HG02943 (cell line): Measurements from ENCODE around the gene ATF5.
"Not testable (repeated sequence)": the region's sequence is repeated elsewhere in the genome, so short reads cannot be mapped to it uniquely, and the experiment has no call there.

ENCODE experiments used
- ATAC-seq: cut with Tn5 transposase; IDR thresholded peaks from one replicate; pipeline ENCODE4 v1.9.1; 2021; ENCODE audit warnings: mild to moderate bottlenecking, low read depth, moderate library complexity; ENCODE audit not compliant: unreplicated experiment

Gene ATF5

GRCh38 chr19:49940482-49940791, 11.4 kb downstream of the ATF5 start:
- no peak for ATAC-seq

DNA sequence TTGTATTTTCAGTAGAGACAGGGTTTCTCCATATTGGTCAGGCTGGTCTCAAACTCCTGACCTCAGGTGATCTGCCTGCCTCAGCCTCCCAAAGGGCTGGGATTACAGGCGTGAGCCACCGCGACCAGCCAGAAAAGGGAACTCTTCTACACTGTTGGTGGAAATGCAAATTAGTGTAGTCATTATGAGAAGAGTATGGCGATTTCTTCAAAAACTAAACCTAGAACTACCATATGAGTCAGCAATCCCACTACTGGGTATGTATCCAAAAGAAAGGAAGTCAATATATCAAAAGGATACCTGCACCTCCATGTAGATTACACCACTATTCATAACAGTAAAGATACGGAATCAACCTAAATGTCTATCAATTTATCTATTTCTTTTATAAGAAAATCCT, 15.6 kb downstream of the ATF5 start:
- ATAC-seq = not testable (repeated sequence)

DNA sequence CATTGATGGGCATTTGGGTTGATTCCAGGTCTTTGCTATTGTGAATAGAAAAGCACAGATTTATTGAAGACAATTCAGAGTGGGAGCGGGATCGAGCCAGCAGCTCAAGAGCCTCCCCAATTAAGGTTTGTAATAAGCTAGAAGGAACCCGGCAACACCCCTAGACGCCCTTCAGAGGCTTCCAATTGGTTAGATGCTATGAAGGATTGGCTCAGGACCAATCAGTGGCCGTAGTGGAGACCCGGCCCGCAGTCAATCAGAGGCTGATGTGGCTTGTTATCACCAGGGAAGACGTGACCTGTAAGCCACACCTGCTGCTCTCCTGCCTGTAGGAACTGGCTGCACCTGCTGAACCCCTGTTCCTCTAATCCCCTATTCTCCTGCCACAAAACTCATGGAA, 17.4 kb downstream of the ATF5 start:
- no peak for ATAC-seq

- no peak for ATAC-seq
These were observed 21.0 kb downstream of the ATF5 start for GRCh38 chr19:49949742-49950589.

DNA sequence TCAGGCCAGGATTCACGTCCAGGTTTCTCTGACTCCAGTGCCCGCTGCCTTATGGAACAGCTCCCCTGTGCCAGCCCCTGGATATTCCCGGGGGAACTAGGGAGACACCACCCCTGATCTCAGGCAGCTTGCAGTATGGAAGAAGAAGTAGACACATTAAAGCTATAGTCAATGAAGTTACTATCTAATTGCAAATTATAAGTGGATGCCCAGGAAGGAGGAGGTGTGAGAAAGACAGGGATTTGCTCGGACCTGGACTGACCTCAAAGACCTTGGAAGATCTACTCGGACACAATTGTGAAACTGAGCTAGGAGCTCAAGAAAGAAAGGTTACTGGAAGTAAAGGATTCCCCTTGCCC, 21.6 kb downstream of the ATF5 start:
- no peak for ATAC-seq

GRCh38 chr19:49950956-49951526, 22.0 kb downstream of the ATF5 start:
- ATAC-seq = no peak

DNA sequence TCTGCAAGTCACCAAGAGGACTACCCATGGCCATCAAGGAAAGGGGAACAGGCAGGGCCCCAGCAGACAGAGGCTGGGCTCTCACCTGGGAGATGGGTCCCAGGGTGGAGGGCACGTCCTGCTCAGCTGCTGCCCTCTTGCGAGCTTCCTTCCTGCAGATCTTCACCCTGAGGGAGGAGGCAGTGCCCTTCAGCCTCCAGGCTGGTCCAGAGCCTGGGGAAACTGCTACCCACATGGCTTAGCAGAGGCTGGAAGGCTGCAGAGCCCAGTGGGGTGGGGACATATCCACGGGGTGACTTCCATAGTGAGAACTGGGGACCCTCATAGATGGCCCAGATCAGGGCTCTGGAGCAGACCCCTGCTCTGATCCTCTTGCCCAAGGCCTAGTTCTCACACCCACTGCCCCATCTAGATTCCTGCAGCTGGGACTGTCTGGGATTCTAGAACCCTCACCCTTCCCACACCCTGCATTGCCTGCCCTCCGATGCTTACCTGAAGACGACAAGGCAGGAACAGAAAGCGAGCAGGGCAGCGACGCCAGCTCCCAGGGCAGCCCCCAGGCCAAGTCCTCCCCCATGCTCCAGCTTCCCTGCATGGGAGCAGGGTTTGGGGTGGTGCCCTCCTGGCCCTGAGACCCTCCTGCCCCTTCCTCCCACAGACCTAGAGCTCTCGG, 22.9 kb downstream of the ATF5 start:
- ATAC-seq = no peak

- ATAC-seq = no peak
These were observed 23.5 kb downstream of the ATF5 start for GRCh38 chr19:49952479-49952836.

GRCh38 chr19:49952906-49953305, 23.9 kb downstream of the ATF5 start:
- no peak for ATAC-seq

DNA sequence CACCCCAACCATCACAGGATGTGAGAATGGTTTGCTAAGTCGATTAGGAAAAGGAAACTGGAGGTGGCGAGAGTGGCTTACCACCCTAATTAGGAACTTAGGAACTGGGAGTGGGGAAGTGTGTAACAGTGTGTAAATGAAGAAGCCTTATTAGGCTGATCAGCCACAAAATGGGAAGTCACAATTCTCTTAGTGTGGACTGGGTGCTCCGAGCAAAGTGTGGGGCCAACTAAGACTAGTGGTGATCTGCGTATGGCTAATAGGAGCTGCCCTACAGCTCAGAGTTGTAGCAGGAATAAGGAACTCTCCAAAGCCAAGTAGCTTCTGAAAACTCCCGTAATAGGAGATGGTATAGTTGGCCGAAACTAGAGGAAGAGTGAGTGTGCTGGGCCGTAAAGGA, 24.4 kb downstream of the ATF5 start:
- no peak for ATAC-seq

DNA sequence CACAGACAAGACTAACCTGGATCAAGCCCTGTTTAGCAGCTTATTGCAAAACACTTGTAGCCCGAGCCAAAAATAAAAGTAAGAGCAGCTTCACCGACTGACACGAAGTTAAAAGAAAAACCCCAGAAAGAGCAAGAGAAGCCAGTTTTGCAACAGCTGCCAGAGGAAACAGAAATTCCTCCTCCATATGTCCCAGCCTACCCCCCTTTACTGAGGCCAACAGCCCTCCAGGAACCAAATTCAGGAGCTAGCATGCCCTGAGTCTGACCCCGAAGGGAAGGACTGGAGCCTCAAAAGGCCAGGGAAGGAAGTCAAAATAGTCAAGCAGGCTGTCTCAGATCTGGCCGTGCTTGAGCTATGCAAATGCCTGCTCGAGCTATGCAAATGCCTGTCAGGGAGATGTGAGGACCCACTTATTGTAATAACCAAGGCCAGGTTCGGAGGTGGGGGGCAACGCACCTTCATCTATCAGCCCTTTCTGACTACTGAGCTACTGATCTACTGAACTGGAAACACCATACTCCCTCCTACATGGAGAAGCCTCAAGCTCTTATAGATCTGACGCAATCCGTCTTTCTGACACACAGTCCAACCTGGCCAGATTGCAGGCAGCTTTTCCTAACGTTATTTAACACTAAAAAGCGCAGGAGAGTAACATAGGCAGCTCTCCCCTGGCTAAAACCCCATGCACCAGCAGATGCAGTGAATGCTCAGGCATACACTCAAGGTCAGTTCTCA, 25.3 kb downstream of the ATF5 start:
- ATAC-seq = no peak

- ATAC-seq = no peak
These were observed 25.9 kb downstream of the ATF5 start for GRCh38 chr19:49954933-49955332.

- no peak for ATAC-seq
These were observed 27.1 kb downstream of the ATF5 start for GRCh38 chr19:49956115-49956495.

DNA sequence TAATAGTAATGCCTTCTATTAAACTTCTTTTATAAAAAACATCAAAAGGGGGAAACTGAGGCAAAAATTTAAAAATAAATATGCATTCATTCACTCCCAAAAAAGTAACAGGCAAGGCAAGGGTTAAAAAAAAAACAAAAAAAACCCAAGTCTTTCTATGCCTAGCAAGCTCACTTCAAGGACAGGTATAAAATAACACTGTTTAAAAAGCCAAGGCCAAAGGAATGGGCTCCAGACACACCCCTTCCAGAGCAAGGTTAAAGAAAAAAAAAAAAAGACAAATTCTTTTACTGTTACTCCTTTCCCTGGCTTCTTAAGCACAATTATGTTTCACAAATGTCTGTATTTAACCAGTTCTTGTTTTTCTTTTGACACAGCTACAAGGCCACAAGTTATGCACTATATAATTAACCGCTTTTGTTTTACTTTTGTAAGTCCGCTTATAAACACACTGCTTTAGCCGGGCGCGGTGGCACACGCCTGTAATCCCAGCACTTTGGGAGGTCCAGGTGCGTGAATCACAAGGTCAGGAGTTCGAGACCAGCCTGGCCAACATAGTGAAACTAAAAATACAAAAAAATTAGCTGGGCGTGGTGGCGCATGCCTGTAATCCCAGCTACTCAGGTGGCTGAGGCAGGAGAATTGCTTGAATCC, 28.4 kb downstream of the ATF5 start:
- no peak for ATAC-seq

GRCh38 chr19:49958144-49958543, 29.1 kb downstream of the ATF5 start:
- ATAC-seq = not testable (repeated sequence)

DNA sequence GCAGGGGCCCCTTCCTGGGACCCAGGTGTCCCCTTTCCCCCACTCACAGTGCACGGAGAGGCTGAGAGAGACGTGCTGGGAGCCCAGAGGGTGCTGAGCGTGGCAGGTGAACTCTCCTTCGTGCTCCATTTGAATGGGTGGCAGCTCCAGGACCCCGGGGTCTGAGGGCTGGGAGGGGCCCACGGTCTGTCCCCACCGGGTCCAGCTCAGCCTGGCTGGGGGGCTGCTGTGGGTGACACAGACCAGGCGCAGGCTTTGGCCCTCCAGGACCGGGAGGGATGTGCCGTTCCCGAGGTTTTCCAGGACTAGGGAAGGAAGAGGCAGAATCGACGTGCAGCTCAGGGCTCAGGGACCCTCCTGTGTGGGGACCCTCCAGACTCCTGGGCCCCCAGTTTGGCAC, 29.6 kb downstream of the ATF5 start:
- not testable (repeated sequence) for ATAC-seq

DNA sequence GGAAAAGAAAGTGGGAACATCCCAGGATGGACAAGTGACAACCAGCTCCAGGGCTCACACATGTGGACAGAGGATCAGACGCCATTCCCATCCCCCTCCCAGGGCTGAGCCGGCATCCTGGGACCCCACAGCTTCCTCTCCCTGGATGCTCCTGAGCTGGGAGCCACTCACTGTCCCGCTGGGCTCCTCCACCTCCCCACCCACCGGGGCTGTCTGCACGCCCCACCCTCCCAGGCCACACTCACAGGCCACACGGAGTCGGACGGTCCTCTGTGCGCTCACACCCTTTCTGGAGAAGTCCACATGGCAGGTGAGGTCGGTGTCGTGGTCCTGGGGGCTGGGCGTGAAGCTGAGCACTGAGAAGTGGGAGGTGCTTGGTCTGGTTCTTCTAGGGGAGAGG, 30.9 kb downstream of the ATF5 start:
- not testable (repeated sequence) for ATAC-seq

- ATAC-seq = not testable (repeated sequence)
These were observed 32.0 kb downstream of the ATF5 start, which contains the start of gene SIGLEC11 for GRCh38 chr19:49960980-49961379. SIGLEC11 (minus strand) TSS chr19:49961172; CDS start chr19:49961081, 91 bp downstream.

- ATAC-seq = no peak
These were observed 39.4 kb downstream of the ATF5 start for GRCh38 chr19:49968279-49968922.

- ATAC-seq = not testable (repeated sequence)
These were observed 40.4 kb downstream of the ATF5 start for GRCh38 chr19:49969355-49969754.
